ENCODE measurements around the gene IGFBP7. TPM values are rescaled to one million over a fixed set of nuclear protein-coding genes. Genes with fewer than 3 reads are reported as not detected.

Gene IGFBP7
- polyA plus RNA-seq, 6 donors from 2014 or later, result 0.24 to 1.1 (median 0.86) TPM; not detected in 3

- Mint-ChIP-seq H3K9me3 (no peaks in the 10 kb centered on the region), H3K27me3 (peaks cover 0 to 8% (median 0%) of the 10 kb centered on the region in 3 donors), H3K27ac (no peak overlapping the region), H3K4me1 (no peaks in the 10 kb centered on the region), H3K4me3 (no peak overlapping the region), H3K36me3 (no peaks in the 10 kb centered on the region)
- no peak for DNase-seq
- ATAC-seq (ENCODE audit: low read depth in 2 of 2), result no peak
Observed at GRCh38 chr4:57147335-57148060, 37.3 kb upstream of the IGFBP7 start.

- no peak overlapping the region for H3K27ac Mint-ChIP-seq
- no peak for ATAC-seq (ENCODE audit: low read depth in 2 of 2)
- no peak overlapping the region for H3K4me3 Mint-ChIP-seq
Observed at GRCh38 chr4:57146444-57146843, 36.3 kb upstream of the IGFBP7 start.

GRCh38 chr4:57144466-57144865 is 34.3 kb upstream of the IGFBP7 start:
- ATAC-seq (ENCODE audit: low read depth in 2 of 2) (no peak), DNase-seq (no peak)
- H3K4me1 Mint-ChIP-seq, result no peaks in the 10 kb centered on the region
- no peaks in the 10 kb centered on the region for H3K36me3 Mint-ChIP-seq
- no peak overlapping the region for H3K4me3 Mint-ChIP-seq
- no peak overlapping the region for H3K27ac Mint-ChIP-seq
- H3K27me3 Mint-ChIP-seq, result peaks cover 0 to 8% (median 0%) of the 10 kb centered on the region in 3 donors
- peaks cover 0 to 3% (median 0%) of the 10 kb centered on the region in 7 donors for H3K9me3 Mint-ChIP-seq

More at GRCh38 chr4:57146444-57146843, 36.3 kb upstream of the IGFBP7 start:
- Mint-ChIP-seq H3K36me3 (no peaks in the 10 kb centered on the region), H3K27me3 (peaks cover 0 to 8% (median 0%) of the 10 kb centered on the region in 3 donors), H3K9me3 (no peaks in the 10 kb centered on the region), H3K4me1 (no peaks in the 10 kb centered on the region)
- DNase-seq, result no peak

GRCh38 chr4:57139783-57140182 is 29.6 kb upstream of the IGFBP7 start:
- H3K36me3 Mint-ChIP-seq, result no peaks in the 10 kb centered on the region
- peaks cover 0 to 14% (median 2%) of the 10 kb centered on the region in 7 donors for H3K9me3 Mint-ChIP-seq
- H3K27me3 Mint-ChIP-seq, result no peaks in the 10 kb centered on the region
- no peaks in the 10 kb centered on the region for H3K4me1 Mint-ChIP-seq
- no peak overlapping the region for H3K27ac Mint-ChIP-seq
- H3K4me3 Mint-ChIP-seq, result no peak overlapping the region
- no peak for ATAC-seq (ENCODE audit: low read depth in 2 of 2)
- DNase-seq, result no peak

GRCh38 chr4:57137261-57137660 is 27.1 kb upstream of the IGFBP7 start:
- Mint-ChIP-seq H3K9me3 (peaks cover 0 to 14% (median 2%) of the 10 kb centered on the region in 7 donors), H3K36me3 (no peaks in the 10 kb centered on the region), H3K27me3 (no peaks in the 10 kb centered on the region), H3K4me3 (no peak overlapping the region), H3K4me1 (no peaks in the 10 kb centered on the region), H3K27ac (no peak overlapping the region)
- ATAC-seq (ENCODE audit: low read depth in 2 of 2), result no peak
- DNase-seq, result no peak

- H3K4me1 Mint-ChIP-seq, result no peaks in the 10 kb centered on the region
- DNase-seq (no peak), ATAC-seq (ENCODE audit: low read depth in 2 of 2) (no peak)
- no peaks in the 10 kb centered on the region for H3K36me3 Mint-ChIP-seq
- no peak overlapping the region for H3K4me3 Mint-ChIP-seq
- H3K27ac Mint-ChIP-seq, result no peak overlapping the region
- no peaks in the 10 kb centered on the region for H3K27me3 Mint-ChIP-seq
- peaks cover 0 to 14% (median 2%) of the 10 kb centered on the region in 7 donors for H3K9me3 Mint-ChIP-seq
Observed at GRCh38 chr4:57136281-57136680, 26.1 kb upstream of the IGFBP7 start.

- Mint-ChIP-seq H3K36me3 (no peaks in the 10 kb centered on the region), H3K9me3 (peaks cover 2 to 19% (median 7%) of the 10 kb centered on the region in 7 donors), H3K4me1 (no peaks in the 10 kb centered on the region), H3K27ac (no peak overlapping the region), H3K4me3 (no peak overlapping the region), H3K27me3 (no peaks in the 10 kb centered on the region)
- ATAC-seq (ENCODE audit: low read depth in 2 of 2) (no peak), DNase-seq (no peak)
Observed at GRCh38 chr4:57132743-57133137, 22.6 kb upstream of the IGFBP7 start.

GRCh38 chr4:57131849-57132742 is 21.9 kb upstream of the IGFBP7 start:
- peaks cover 1 to 6% of the 10 kb centered on the region in 2 donors for H3K36me3 Mint-ChIP-seq
- no peaks in the 10 kb centered on the region for H3K27me3 Mint-ChIP-seq
- no peaks in the 10 kb centered on the region for H3K4me1 Mint-ChIP-seq
- no peak overlapping the region for H3K4me3 Mint-ChIP-seq
- H3K9me3 Mint-ChIP-seq, result peaks cover 6 to 23% (median 10%) of the 10 kb centered on the region in 7 donors
- H3K27ac Mint-ChIP-seq, result no peak overlapping the region
- ATAC-seq (ENCODE audit: low read depth in 2 of 2) (no peak), DNase-seq (no peak)

GRCh38 chr4:57129477-57129876 is 19.3 kb upstream of the IGFBP7 start:
- no peak overlapping the region for H3K4me3 Mint-ChIP-seq
- H3K4me1 Mint-ChIP-seq, result no peaks in the 10 kb centered on the region
- peaks cover 10 to 24% (median 14%) of the 10 kb centered on the region in 7 donors for H3K9me3 Mint-ChIP-seq
- H3K27me3 Mint-ChIP-seq, result no peaks in the 10 kb centered on the region
- H3K36me3 Mint-ChIP-seq, result peaks cover 4 to 13% of the 10 kb centered on the region in 2 donors
- no peak overlapping the region for H3K27ac Mint-ChIP-seq
- no peak for DNase-seq
- ATAC-seq (ENCODE audit: low read depth in 2 of 2), result no peak

- no peak for DNase-seq
- ATAC-seq (ENCODE audit: low read depth in 2 of 2), result no peak
- peaks cover 0 to 4% (median 0%) of the 10 kb centered on the region in 3 donors for H3K27me3 Mint-ChIP-seq
Observed at GRCh38 chr4:57127361-57127760, 17.2 kb upstream of the IGFBP7 start.

GRCh38 chr4:57125996-57126395 is 15.8 kb upstream of the IGFBP7 start:
- Mint-ChIP-seq H3K36me3 (peaks cover 4 to 13% of the 10 kb centered on the region in 2 donors), H3K4me1 (no peaks in the 10 kb centered on the region), H3K4me3 (no peak overlapping the region), H3K27ac (peak overlapping the region in 1 of 6 donors; percentile 35), H3K9me3 (peaks cover 12 to 24% (median 14%) of the 10 kb centered on the region in 7 donors), H3K27me3 (peaks cover 0 to 4% (median 0%) of the 10 kb centered on the region in 3 donors)
- ATAC-seq (ENCODE audit: low read depth in 2 of 2), result no peak
- no peak for DNase-seq

More at GRCh38 chr4:57127361-57127760, 17.2 kb upstream of the IGFBP7 start:
- no peak overlapping the region for H3K4me3 Mint-ChIP-seq
- H3K9me3 Mint-ChIP-seq, result peaks cover 10 to 24% (median 14%) of the 10 kb centered on the region in 7 donors
- H3K4me1 Mint-ChIP-seq, result no peaks in the 10 kb centered on the region
- H3K36me3 Mint-ChIP-seq, result peaks cover 4 to 13% of the 10 kb centered on the region in 2 donors
- no peak overlapping the region for H3K27ac Mint-ChIP-seq

GRCh38 chr4:57124145-57124544 is 14.0 kb upstream of the IGFBP7 start:
- H3K36me3 Mint-ChIP-seq, result peaks cover 4 to 13% of the 10 kb centered on the region in 2 donors
- peaks cover 0 to 4% (median 0%) of the 10 kb centered on the region in 3 donors for H3K27me3 Mint-ChIP-seq
- H3K27ac Mint-ChIP-seq, result no peak overlapping the region
- no peak overlapping the region for H3K4me3 Mint-ChIP-seq
- DNase-seq, result no peak
- no peaks in the 10 kb centered on the region for H3K4me1 Mint-ChIP-seq
- peaks cover 12 to 24% (median 14%) of the 10 kb centered on the region in 7 donors for H3K9me3 Mint-ChIP-seq
- ATAC-seq (ENCODE audit: low read depth in 2 of 2), result no peak

- no peak overlapping the region for H3K27ac Mint-ChIP-seq
- DNase-seq, result no peak
- peaks cover 6 to 17% (median 10%) of the 10 kb centered on the region in 7 donors for H3K9me3 Mint-ChIP-seq
- no peak for ATAC-seq (ENCODE audit: low read depth in 2 of 2)
- H3K36me3 Mint-ChIP-seq, result peaks cover 4 to 13% of the 10 kb centered on the region in 2 donors
- no peak overlapping the region for H3K4me3 Mint-ChIP-seq
- H3K27me3 Mint-ChIP-seq, result peaks cover 0 to 4% (median 0%) of the 10 kb centered on the region in 3 donors
- H3K4me1 Mint-ChIP-seq, result no peaks in the 10 kb centered on the region
Observed at GRCh38 chr4:57122959-57123358, 12.8 kb upstream of the IGFBP7 start.
